ENCODE measurements around the gene MTERF2. TPM values are rescaled to one million over a fixed set of nuclear protein-coding genes. Genes with fewer than 3 reads are reported as not detected.

Gene MTERF2
- total RNA-seq, 1 donor from 2014 or later, result 20.4 TPM

DNA sequence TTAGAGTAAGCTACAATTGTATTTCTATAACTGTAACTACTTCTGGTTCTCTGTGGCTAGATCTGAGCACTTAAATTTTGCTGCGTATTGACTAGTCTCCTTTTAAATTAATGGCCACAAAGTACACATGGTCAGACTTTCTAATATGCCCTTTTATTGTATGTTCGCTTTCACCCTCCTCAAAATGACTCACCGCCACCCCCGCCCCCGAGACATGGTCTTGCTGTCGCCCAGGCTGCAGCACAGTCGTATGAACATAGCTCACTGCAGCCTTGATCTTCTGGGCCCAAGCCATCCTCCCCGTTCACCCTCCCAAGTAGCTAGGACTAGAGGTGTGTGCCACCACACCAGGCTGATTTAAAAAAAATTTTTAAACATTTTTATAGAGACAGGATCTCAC is 11.8 kb downstream of the MTERF2 start:
- Mint-ChIP-seq H3K27ac (ENCODE audit: unreplicated experiment) (no peak overlapping the region), H3K4me1 (no peaks in the 10 kb centered on the region), H3K4me3 (no peak overlapping the region), H3K36me3 (ENCODE audit: low read depth) (peaks cover 10% of the 10 kb centered on the region), H3K27me3 (ENCODE audit: low read depth) (no peaks in the 10 kb centered on the region), H3K9me3 (no peaks in the 10 kb centered on the region)
- DNase-seq (ENCODE audit: low read depth, low spot score), result no peak
- TF ChIP-seq, protein P1, sequence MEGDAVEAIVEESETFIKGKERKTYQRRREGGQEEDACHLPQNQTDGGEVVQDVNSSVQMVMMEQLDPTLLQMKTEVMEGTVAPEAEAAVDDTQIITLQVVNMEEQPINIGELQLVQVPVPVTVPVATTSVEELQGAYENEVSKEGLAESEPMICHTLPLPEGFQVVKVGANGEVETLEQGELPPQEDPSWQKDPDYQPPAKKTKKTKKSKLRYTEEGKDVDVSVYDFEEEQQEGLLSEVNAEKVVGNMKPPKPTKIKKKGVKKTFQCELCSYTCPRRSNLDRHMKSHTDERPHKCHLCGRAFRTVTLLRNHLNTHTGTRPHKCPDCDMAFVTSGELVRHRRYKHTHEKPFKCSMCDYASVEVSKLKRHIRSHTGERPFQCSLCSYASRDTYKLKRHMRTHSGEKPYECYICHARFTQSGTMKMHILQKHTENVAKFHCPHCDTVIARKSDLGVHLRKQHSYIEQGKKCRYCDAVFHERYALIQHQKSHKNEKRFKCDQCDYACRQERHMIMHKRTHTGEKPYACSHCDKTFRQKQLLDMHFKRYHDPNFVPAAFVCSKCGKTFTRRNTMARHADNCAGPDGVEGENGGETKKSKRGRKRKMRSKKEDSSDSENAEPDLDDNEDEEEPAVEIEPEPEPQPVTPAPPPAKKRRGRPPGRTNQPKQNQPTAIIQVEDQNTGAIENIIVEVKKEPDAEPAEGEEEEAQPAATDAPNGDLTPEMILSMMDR (conservative IDR thresholded peaks at IDR 0.05), result no peak

DNA sequence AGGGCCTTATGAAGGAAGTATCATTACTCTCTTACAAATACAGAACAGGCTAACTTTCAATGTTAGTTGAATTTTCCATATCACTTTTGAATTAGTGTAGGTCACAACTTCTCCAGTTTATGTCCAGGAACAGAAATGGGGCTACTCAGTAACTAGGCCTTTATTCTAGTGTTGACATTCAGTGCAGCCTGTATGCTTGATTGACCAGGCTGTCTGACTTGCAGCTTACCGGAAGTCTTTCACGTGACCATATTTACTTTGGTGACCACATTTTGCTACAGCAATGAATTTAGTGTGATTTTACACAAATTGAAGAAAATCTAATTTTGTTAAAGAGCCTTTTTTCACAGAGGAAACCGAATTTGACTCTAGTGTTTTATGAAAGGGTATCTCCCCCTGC is 12.4 kb downstream of the MTERF2 start:
- no peaks in the 10 kb centered on the region for H3K27me3 Mint-ChIP-seq (ENCODE audit: low read depth)
- peaks cover 10% of the 10 kb centered on the region for H3K36me3 Mint-ChIP-seq (ENCODE audit: low read depth)
- no peaks in the 10 kb centered on the region for H3K4me1 Mint-ChIP-seq
- no peak for DNase-seq (ENCODE audit: low read depth, low spot score)
- TF ChIP-seq, protein P1 (conservative IDR thresholded peaks at IDR 0.05), result no peak
- no peaks in the 10 kb centered on the region for H3K9me3 Mint-ChIP-seq
- H3K27ac Mint-ChIP-seq (ENCODE audit: unreplicated experiment), result no peak overlapping the region
- H3K4me3 Mint-ChIP-seq, result no peak overlapping the region

DNA sequence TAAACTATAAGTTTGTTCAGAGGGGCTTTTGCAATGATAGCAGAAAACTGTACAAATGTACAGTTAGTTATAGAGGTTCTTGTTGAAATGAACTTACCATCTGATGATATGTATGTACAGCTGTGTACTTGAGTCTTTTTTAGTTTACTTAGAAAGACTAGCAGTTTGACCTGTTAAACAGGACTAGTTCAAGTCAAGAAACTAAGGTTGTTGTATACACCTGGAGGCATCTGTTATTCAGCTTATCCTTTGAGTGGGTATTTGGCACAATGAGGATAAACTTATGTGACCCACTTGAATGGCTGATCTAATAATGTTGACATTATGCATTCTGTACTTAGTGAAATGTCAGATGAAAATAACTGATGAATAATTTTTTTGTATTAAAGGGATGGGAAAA is 13.4 kb downstream of the MTERF2 start:
- H3K27me3 Mint-ChIP-seq (ENCODE audit: low read depth), result no peaks in the 10 kb centered on the region
- H3K4me1 Mint-ChIP-seq, result no peaks in the 10 kb centered on the region
- H3K36me3 Mint-ChIP-seq (ENCODE audit: low read depth), result peaks cover 10% of the 10 kb centered on the region
- no peak overlapping the region for H3K4me3 Mint-ChIP-seq
- TF ChIP-seq, protein P1 (conservative IDR thresholded peaks at IDR 0.05), result no peak
- DNase-seq (ENCODE audit: low read depth, low spot score), result no peak
- H3K9me3 Mint-ChIP-seq, result no peaks in the 10 kb centered on the region
- no peak overlapping the region for H3K27ac Mint-ChIP-seq (ENCODE audit: unreplicated experiment)

DNA sequence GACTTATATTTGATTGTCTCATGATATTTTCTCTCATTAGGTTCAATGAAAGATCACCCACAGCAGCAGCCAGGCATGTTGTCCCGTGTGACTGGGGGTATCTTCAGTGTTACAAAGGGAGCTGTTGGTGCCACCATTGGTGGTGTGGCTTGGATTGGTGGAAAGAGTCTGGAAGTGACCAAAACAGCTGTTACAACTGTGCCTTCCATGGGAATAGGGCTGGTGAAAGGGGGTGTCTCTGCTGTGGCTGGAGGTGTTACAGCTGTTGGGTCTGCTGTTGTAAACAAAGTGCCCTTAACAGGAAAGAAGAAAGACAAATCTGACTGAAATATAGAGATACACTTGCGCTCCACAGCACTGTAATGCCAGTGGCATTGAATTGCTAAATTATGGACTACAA is 15.9 kb downstream of the MTERF2 start:
- H3K4me3 Mint-ChIP-seq, result no peak overlapping the region
- no peaks in the 10 kb centered on the region for H3K9me3 Mint-ChIP-seq
- peaks cover 8% of the 10 kb centered on the region for H3K36me3 Mint-ChIP-seq (ENCODE audit: low read depth)
- no peak for DNase-seq (ENCODE audit: low read depth, low spot score)
- no peaks in the 10 kb centered on the region for H3K27me3 Mint-ChIP-seq (ENCODE audit: low read depth)
- no peaks in the 10 kb centered on the region for H3K4me1 Mint-ChIP-seq
- no peak overlapping the region for H3K27ac Mint-ChIP-seq (ENCODE audit: unreplicated experiment)
- TF ChIP-seq, protein P1 (conservative IDR thresholded peaks at IDR 0.05), result no peak

DNA sequence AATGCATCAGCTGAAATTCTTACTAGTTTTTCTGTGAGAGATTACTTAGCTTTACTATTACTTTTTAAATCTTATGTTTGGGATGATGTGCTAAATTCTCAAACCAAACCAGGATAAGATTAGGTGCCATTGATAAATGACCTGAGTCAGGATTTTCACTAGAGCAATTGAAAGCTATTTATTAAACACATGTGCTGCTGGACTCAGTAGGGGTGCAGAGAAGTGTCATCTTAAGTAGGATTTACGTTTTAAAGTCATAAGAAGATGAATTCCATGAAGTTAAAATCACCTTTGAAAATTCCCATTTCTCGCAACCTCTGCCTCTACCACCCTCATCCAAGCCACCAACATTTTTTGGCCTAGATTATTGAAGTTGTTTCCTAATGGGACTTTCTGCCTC is 22.4 kb downstream of the MTERF2 start:
- peaks cover 6% of the 10 kb centered on the region for H3K4me1 Mint-ChIP-seq
- no peaks in the 10 kb centered on the region for H3K27me3 Mint-ChIP-seq (ENCODE audit: low read depth)
- TF ChIP-seq, protein P1 (conservative IDR thresholded peaks at IDR 0.05), result no peak
- no peak overlapping the region for H3K27ac Mint-ChIP-seq (ENCODE audit: unreplicated experiment)
- H3K9me3 Mint-ChIP-seq, result no peaks in the 10 kb centered on the region
- no peaks in the 10 kb centered on the region for H3K36me3 Mint-ChIP-seq (ENCODE audit: low read depth)
- no peak overlapping the region for H3K4me3 Mint-ChIP-seq
- no peak for DNase-seq (ENCODE audit: low read depth, low spot score)

DNA sequence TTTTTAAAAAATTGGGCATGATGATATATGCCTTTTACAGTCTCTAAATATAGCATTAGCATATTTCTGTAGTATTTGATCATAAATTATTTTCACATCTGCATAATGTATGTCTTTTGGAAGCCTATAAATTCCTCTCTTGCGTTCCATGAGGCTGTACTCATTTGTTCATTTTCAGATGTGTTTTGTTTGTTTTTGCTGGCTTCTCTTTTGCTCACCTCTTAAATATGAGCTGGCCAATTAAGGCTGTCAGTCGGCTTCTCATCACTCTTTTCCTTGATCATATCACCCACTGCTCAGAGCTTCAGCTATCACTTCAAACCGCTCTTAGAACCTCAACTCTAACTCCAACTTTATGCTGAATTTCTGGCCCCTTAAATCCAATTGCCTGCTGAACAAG is 24.7 kb downstream of the MTERF2 start:
- H3K27me3 Mint-ChIP-seq (ENCODE audit: low read depth), result no peaks in the 10 kb centered on the region
- no peak overlapping the region for H3K4me3 Mint-ChIP-seq
- no peaks in the 10 kb centered on the region for H3K36me3 Mint-ChIP-seq (ENCODE audit: low read depth)
- DNase-seq (ENCODE audit: low read depth, low spot score), result no peak
- no peaks in the 10 kb centered on the region for H3K9me3 Mint-ChIP-seq
- peaks cover 16% of the 10 kb centered on the region for H3K4me1 Mint-ChIP-seq
- no peak overlapping the region for H3K27ac Mint-ChIP-seq (ENCODE audit: unreplicated experiment)
- TF ChIP-seq, protein P1 (conservative IDR thresholded peaks at IDR 0.05), result no peak
